A549 (cell line): Measurements from ENCODE around the gene WDFY2.

Source experiments
- BHLHE40 ChIP-seq: IDR thresholded peaks from 2 replicates; pipeline ENCODE4 v1.6.1; 2012; ENCODE audit warnings: low read depth, low read length, inconsistent platforms
- EP300 ChIP-seq, 2 experiments: fragments of >200 bp; sonication (Bioruptor Twin); formaldehyde crosslinking; IDR thresholded peaks; 2 replicates in 1 of 2; 3 replicates in 1 of 2; pipeline ENCODE4 v1.6.1; 2016 to 2017
- GATA3 ChIP-seq: IDR thresholded peaks from 2 replicates; pipeline ENCODE4 v1.6.1; 2012; ENCODE audit warnings: borderline replicate concordance
- KDM1A ChIP-seq: fragments of 200-600 bp; sonication (generic); IDR thresholded peaks from 2 replicates; pipeline ENCODE4 v1.6.1; 2016; ENCODE audit warnings: low read depth, mild to moderate bottlenecking
- POLR2A ChIP-seq: IDR thresholded peaks from 2 replicates; pipeline ENCODE4 v1.6.1; 2012; ENCODE audit warnings: mild to moderate bottlenecking, low read length
- SMC3 ChIP-seq: fragments of >200 bp; sonication (Bioruptor Twin); formaldehyde crosslinking; IDR thresholded peaks from 3 replicates; pipeline ENCODE4 v1.6.1; 2018; ENCODE audit warnings: inconsistent platforms
- TF ChIP-seq, protein P1 (sequence below): fragments of >200 bp; sonication (Bioruptor Twin); formaldehyde crosslinking; IDR thresholded peaks from 3 replicates; pipeline ENCODE4 v1.5.1; 2016
- TF ChIP-seq, protein P2 (sequence below): fragments of 450-650 bp; IDR thresholded peaks from 2 replicates; pipeline ENCODE4 v1.6.1; 2014; ENCODE audit warnings: antibody characterized with exemption

DNA sequence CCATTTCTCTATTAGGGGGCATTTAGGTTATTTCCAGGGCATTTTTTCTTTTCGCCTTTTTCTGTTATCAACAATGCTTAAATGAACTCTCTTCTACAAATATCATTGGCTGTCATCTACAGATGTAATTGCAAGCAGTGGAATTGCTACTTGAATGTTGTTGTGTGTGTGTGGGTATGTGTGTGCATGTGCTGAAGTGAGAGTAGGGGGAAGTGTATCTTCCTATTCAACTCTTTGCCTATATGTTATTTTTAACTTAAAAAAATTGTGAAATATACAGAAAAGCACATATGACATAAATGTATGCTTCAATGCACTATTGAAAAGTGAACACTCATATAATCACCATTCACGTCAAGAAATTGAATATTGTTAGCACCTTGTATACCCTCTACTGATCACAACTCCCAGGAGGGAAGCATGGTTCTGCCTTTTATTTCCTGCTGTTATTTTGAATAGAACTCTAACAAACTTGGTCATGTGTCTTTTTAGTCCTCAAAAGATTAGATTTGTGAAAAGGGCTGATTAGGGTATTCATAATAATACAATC lies 24.7 kb downstream of the WDFY2 start:
- TF ChIP-seq POLR2A (no peak), KDM1A (no peak), EP300 (IDR thresholded peaks at IDR 0.05) (no peak), GATA3 (no peak), BHLHE40 (no peak), SMC3 (no peak)
- TF ChIP-seq, protein P1, sequence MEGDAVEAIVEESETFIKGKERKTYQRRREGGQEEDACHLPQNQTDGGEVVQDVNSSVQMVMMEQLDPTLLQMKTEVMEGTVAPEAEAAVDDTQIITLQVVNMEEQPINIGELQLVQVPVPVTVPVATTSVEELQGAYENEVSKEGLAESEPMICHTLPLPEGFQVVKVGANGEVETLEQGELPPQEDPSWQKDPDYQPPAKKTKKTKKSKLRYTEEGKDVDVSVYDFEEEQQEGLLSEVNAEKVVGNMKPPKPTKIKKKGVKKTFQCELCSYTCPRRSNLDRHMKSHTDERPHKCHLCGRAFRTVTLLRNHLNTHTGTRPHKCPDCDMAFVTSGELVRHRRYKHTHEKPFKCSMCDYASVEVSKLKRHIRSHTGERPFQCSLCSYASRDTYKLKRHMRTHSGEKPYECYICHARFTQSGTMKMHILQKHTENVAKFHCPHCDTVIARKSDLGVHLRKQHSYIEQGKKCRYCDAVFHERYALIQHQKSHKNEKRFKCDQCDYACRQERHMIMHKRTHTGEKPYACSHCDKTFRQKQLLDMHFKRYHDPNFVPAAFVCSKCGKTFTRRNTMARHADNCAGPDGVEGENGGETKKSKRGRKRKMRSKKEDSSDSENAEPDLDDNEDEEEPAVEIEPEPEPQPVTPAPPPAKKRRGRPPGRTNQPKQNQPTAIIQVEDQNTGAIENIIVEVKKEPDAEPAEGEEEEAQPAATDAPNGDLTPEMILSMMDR: no peak
- TF ChIP-seq, protein P2, sequence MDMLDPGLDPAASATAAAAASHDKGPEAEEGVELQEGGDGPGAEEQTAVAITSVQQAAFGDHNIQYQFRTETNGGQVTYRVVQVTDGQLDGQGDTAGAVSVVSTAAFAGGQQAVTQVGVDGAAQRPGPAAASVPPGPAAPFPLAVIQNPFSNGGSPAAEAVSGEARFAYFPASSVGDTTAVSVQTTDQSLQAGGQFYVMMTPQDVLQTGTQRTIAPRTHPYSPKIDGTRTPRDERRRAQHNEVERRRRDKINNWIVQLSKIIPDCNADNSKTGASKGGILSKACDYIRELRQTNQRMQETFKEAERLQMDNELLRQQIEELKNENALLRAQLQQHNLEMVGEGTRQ: no peak
